ENCODE results near the gene WRNIP1. TPM values are rescaled to one million over a fixed set of nuclear protein-coding genes. Genes with fewer than 3 reads are reported as not detected.

Gene WRNIP1
- total RNA-seq, 4 donors from 2014 or later: 34.1 to 50.5 (median 41.7) TPM

- no peak for TF ChIP-seq POLR2A (IDR thresholded peaks at IDR 0.05)
- TF ChIP-seq, protein P1, sequence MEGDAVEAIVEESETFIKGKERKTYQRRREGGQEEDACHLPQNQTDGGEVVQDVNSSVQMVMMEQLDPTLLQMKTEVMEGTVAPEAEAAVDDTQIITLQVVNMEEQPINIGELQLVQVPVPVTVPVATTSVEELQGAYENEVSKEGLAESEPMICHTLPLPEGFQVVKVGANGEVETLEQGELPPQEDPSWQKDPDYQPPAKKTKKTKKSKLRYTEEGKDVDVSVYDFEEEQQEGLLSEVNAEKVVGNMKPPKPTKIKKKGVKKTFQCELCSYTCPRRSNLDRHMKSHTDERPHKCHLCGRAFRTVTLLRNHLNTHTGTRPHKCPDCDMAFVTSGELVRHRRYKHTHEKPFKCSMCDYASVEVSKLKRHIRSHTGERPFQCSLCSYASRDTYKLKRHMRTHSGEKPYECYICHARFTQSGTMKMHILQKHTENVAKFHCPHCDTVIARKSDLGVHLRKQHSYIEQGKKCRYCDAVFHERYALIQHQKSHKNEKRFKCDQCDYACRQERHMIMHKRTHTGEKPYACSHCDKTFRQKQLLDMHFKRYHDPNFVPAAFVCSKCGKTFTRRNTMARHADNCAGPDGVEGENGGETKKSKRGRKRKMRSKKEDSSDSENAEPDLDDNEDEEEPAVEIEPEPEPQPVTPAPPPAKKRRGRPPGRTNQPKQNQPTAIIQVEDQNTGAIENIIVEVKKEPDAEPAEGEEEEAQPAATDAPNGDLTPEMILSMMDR (IDR thresholded peaks at IDR 0.05): no peak
- intact Hi-C loops (cut with DNase I; ENCODE audit: low total_unique reads): no loop called here
- DNase-seq: no peak
Measured at GRCh38 chr6:2751871-2752270, 13.3 kb upstream of the WRNIP1 start.

GRCh38 chr6:2752477-2753109, 12.6 kb upstream of the WRNIP1 start:
- TF ChIP-seq POLR2A (IDR thresholded peaks at IDR 0.05): no peak
- TF ChIP-seq, protein P1 (IDR thresholded peaks at IDR 0.05): no peak

More at GRCh38 chr6:2751871-2752270, 13.3 kb upstream of the WRNIP1 start:
- Histone ChIP-seq H3K9me3 (no peaks in the 10 kb centered on the region), H3K36me3 (no peaks in the 10 kb centered on the region), H3K27ac (no peak overlapping the region), H3K4me3 (no peak overlapping the region), H3K4me1 (no peaks in the 10 kb centered on the region), H3K27me3 (no peaks in the 10 kb centered on the region)

GRCh38 chr6:2753110-2753489, 12.1 kb upstream of the WRNIP1 start:
- TF ChIP-seq, protein P1 (IDR thresholded peaks at IDR 0.05): no peak
- TF ChIP-seq POLR2A (IDR thresholded peaks at IDR 0.05): no peak
- H3K4me3 ChIP-seq: no peak overlapping the region

More at GRCh38 chr6:2752477-2753109, 12.6 kb upstream of the WRNIP1 start:
- Histone ChIP-seq H3K4me1 (no peaks in the 10 kb centered on the region), H3K4me3 (no peak overlapping the region), H3K27me3 (no peaks in the 10 kb centered on the region), H3K9me3 (no peaks in the 10 kb centered on the region), H3K36me3 (no peaks in the 10 kb centered on the region), H3K27ac (no peak overlapping the region)
- no peak for DNase-seq
- intact Hi-C loops (cut with DNase I; ENCODE audit: low total_unique reads): no loop called here

GRCh38 chr6:2753743-2754142, 11.4 kb upstream of the WRNIP1 start:
- TF ChIP-seq, protein P1 (IDR thresholded peaks at IDR 0.05): no peak
- TF ChIP-seq POLR2A (IDR thresholded peaks at IDR 0.05): no peak
- Histone ChIP-seq H3K4me1 (no peaks in the 10 kb centered on the region), H3K36me3 (no peaks in the 10 kb centered on the region), H3K27ac (no peak overlapping the region), H3K4me3 (no peak overlapping the region), H3K27me3 (no peaks in the 10 kb centered on the region), H3K9me3 (no peaks in the 10 kb centered on the region)
- intact Hi-C loops (cut with DNase I; ENCODE audit: low total_unique reads): no loop called here
- no peak for DNase-seq

More at GRCh38 chr6:2753110-2753489, 12.1 kb upstream of the WRNIP1 start:
- Histone ChIP-seq H3K9me3 (no peaks in the 10 kb centered on the region), H3K36me3 (no peaks in the 10 kb centered on the region), H3K4me1 (no peaks in the 10 kb centered on the region), H3K27me3 (no peaks in the 10 kb centered on the region), H3K27ac (no peak overlapping the region)
- intact Hi-C loops (cut with DNase I; ENCODE audit: low total_unique reads): no loop called here
- DNase-seq: no peak

GRCh38 chr6:2754393-2754792, 10.8 kb upstream of the WRNIP1 start:
- H3K36me3 ChIP-seq: no peaks in the 10 kb centered on the region
- intact Hi-C loops (cut with DNase I; ENCODE audit: low total_unique reads): no loop called here
- no peak overlapping the region for H3K27ac ChIP-seq
- no peaks in the 10 kb centered on the region for H3K4me1 ChIP-seq
- no peaks in the 10 kb centered on the region for H3K9me3 ChIP-seq
- TF ChIP-seq POLR2A (IDR thresholded peaks at IDR 0.05): no peak
- TF ChIP-seq, protein P1 (IDR thresholded peaks at IDR 0.05): no peak
- no peak overlapping the region for H3K4me3 ChIP-seq
- no peaks in the 10 kb centered on the region for H3K27me3 ChIP-seq
- no peak for DNase-seq

All from uterus (tissue), 4 donors.